ENCODE measurements around the gene NR2F2. TPM values are rescaled to one million over a fixed set of nuclear protein-coding genes. Genes with fewer than 3 reads are reported as not detected.

NR2F2 gene
- polyA plus RNA-seq, 1 donor (not counting 4 experiments of a cell fraction or from before 2014, with no cell fraction given) = 19.5 TPM

GRCh38 chr15:96340598-96341512, 10.4 kb downstream of the NR2F2 start:
- Histone ChIP-seq H3K9me3 (ENCODE audit: control insufficient read depth, low read depth, low read length) (no peaks in the 10 kb centered on the region), H3K79me2 (ENCODE audit: control insufficient read depth, insufficient read depth, low read length) (peaks cover 70% of the 10 kb centered on the region), H3K36me3 (ENCODE audit: control insufficient read depth in 2 of 2, extremely low read depth in 1 of 2, insufficient read depth in 2 of 2, low read length in 2 of 2) (peaks cover 10 to 15% of the 10 kb centered on the region in 2 experiments), H4K20me1 (ENCODE audit: control insufficient read depth, extremely low read depth, insufficient read depth, low read length) (no peaks in the 10 kb centered on the region), H3K9me1 (ENCODE audit: control insufficient read depth, extremely low read depth, insufficient read depth, low read length) (no peaks in the 10 kb centered on the region), H3K4me3 (ENCODE audit: control insufficient read depth in 2 of 3, extremely low read depth in 1 of 3, insufficient read depth in 2 of 3, low read depth in 1 of 3, low read length in 3 of 3) (peak overlapping the region; percentile 46 to 83 (median 71)), H3K4me2 (ENCODE audit: control insufficient read depth, extremely low read depth, insufficient read depth, low read depth, low read length) (peak overlapping the region; percentile 86), H3K27ac (ENCODE audit: control insufficient read depth, insufficient read depth, low read length) (peak overlapping the region; percentile 83), H3K4me1 (ENCODE audit: control insufficient read depth, extremely low read depth, insufficient read depth, low read length) (peaks cover 23% of the 10 kb centered on the region), H2AFZ (ENCODE audit: control insufficient read depth, low read length) (peak overlapping the region; percentile 71), H3K27me3 (ENCODE audit: control insufficient read depth, extremely low read depth, insufficient read depth, low read length) (no peaks in the 10 kb centered on the region), H3K9ac (ENCODE audit: control insufficient read depth, extremely low read depth, insufficient read depth, low read length) (peak overlapping the region; percentile 87)
- dilution Hi-C loops (cut with MboI; ENCODE audit: extremely low pct_ligation_motif_present, low sequenced_read_pairs) = no loop called here
- TF ChIP-seq EZH2 (IDR thresholded peaks at IDR 0.05; ENCODE audit: low read length) = no peak
- TF ChIP-seq CTCF (optimal IDR thresholded peaks at IDR 0.05 in 1 of 3, IDR thresholded peaks at IDR 0.05 in 1 of 3, conservative IDR thresholded peaks at IDR 0.05 in 1 of 3; ENCODE audit: extremely low read depth in 1 of 3, insufficient read depth in 2 of 3, low read length in 3 of 3) = no peak
- DNase-seq (ENCODE audit: low read depth, low spot score) (no peak), FAIRE-seq (no peak)

- Histone ChIP-seq H3K4me1 (ENCODE audit: control insufficient read depth, extremely low read depth, insufficient read depth, low read length) (peaks cover 17% of the 10 kb centered on the region), H3K27ac (ENCODE audit: control insufficient read depth, insufficient read depth, low read length) (peak overlapping the region; percentile 54), H3K9ac (ENCODE audit: control insufficient read depth, extremely low read depth, insufficient read depth, low read length) (peak overlapping the region; percentile 87), H4K20me1 (ENCODE audit: control insufficient read depth, extremely low read depth, insufficient read depth, low read length) (no peaks in the 10 kb centered on the region), H3K4me2 (ENCODE audit: control insufficient read depth, extremely low read depth, insufficient read depth, low read depth, low read length) (peak overlapping the region; percentile 86), H3K9me1 (ENCODE audit: control insufficient read depth, extremely low read depth, insufficient read depth, low read length) (no peaks in the 10 kb centered on the region), H3K4me3 (ENCODE audit: control insufficient read depth in 2 of 3, extremely low read depth in 1 of 3, insufficient read depth in 2 of 3, low read depth in 1 of 3, low read length in 3 of 3) (peak overlapping the region in 2 of 3 experiments; percentile 60 to 61), H3K9me3 (ENCODE audit: control insufficient read depth, low read depth, low read length) (no peaks in the 10 kb centered on the region), H3K27me3 (ENCODE audit: control insufficient read depth, extremely low read depth, insufficient read depth, low read length) (no peaks in the 10 kb centered on the region), H3K36me3 (ENCODE audit: control insufficient read depth in 2 of 2, extremely low read depth in 1 of 2, insufficient read depth in 2 of 2, low read length in 2 of 2) (peaks cover 6 to 12% of the 10 kb centered on the region in 2 experiments), H2AFZ (ENCODE audit: control insufficient read depth, low read length) (no peak overlapping the region), H3K79me2 (ENCODE audit: control insufficient read depth, insufficient read depth, low read length) (peaks cover 61% of the 10 kb centered on the region)
- TF ChIP-seq EZH2 (IDR thresholded peaks at IDR 0.05; ENCODE audit: low read length) (no peak), CTCF (optimal IDR thresholded peaks at IDR 0.05 in 1 of 3, IDR thresholded peaks at IDR 0.05 in 1 of 3, conservative IDR thresholded peaks at IDR 0.05 in 1 of 3; ENCODE audit: extremely low read depth in 1 of 3, insufficient read depth in 2 of 3, low read length in 3 of 3) (no peak)
- no peak for FAIRE-seq
- dilution Hi-C loops (cut with MboI; ENCODE audit: extremely low pct_ligation_motif_present, low sequenced_read_pairs) = no loop called here
- no peak for DNase-seq (ENCODE audit: low read depth, low spot score)
Observed at GRCh38 chr15:96341513-96342405, 11.3 kb downstream of the NR2F2 start.

Data from keratinocyte (primary cell).